A673 (cell line): ENCODE measurements around the gene PRKCB.

Source experiments
- CTCF ChIP-seq: fragments of 300-800, 200-600 bp; sonication (generic); conservative IDR thresholded peaks from 2 replicates; pipeline ENCODE4 v1.5.1; 2017; ENCODE audit warnings: low read depth, mild to moderate bottlenecking, antibody characterized with exemption, low read length, moderate library complexity, mixed read lengths
- EZH2 ChIP-seq: fragments of 200-600 bp; sonication (generic); IDR thresholded peaks from 2 replicates; pipeline ENCODE4 v1.6.1; 2017; ENCODE audit warnings: borderline replicate concordance, low read depth, mild to moderate bottlenecking, mixed read lengths, antibody characterized with exemption, low read length; ENCODE audit not compliant: poor library complexity, severe bottlenecking

GRCh38 chr16:23929856-23930255 lies 94.1 kb downstream of the PRKCB start:
- TF ChIP-seq EZH2 (no peak), CTCF (no peak)
